ENCODE measurements around the gene CSNK1E. TPM values are rescaled to one million over a fixed set of nuclear protein-coding genes. Genes with fewer than 3 reads are reported as not detected.

CSNK1E gene
- total and polyA plus RNA-seq, 2 experiments from 2014 or later, result 46.9 to 130 TPM

- Histone ChIP-seq H3F3A (ENCODE audit: insufficient read depth) (no peaks in the 10 kb centered on the region), H2AFZ (no peak overlapping the region), H3K9me2 (ENCODE audit: insufficient read depth) (no peaks in the 10 kb centered on the region), H3K4me3 (no peak overlapping the region), H4K20me1 (ENCODE audit: insufficient read depth) (no peaks in the 10 kb centered on the region), H3K9ac (no peak overlapping the region), H3K36me3 (ENCODE audit: low read depth) (no peaks in the 10 kb centered on the region), H3K4me1 (ENCODE audit: insufficient read depth) (no peaks in the 10 kb centered on the region), H3K27ac (no peak overlapping the region), H3K27me3 (replicated peaks; ENCODE audit: insufficient read depth) (no peaks in the 10 kb centered on the region), H3K9me3 (ENCODE audit: low read depth) (no peaks in the 10 kb centered on the region), H3K4me2 (ENCODE audit: unreplicated experiment) (no peak overlapping the region), H3K79me2 (ENCODE audit: insufficient read depth) (no peaks in the 10 kb centered on the region)
- TF ChIP-seq EZH2 (IDR thresholded peaks at IDR 0.05; ENCODE audit: insufficient read depth, poor library complexity, severe bottlenecking), result no peak
- TF ChIP-seq EZH2phosphoT487 (IDR thresholded peaks at IDR 0.05; ENCODE audit: insufficient read depth, low read depth), result no peak
- DNase-seq, result no peak
- 95 to 97% methylated on average over 14 of the region's 14 CpGs for WGBS, 2 experiments (ENCODE audit: low coverage in 1 of 2, low lambda C conversion rate in 2 of 2, missing lambda C conversion rate in 2 of 2)
- in situ Hi-C loops (cut with MboI), result no loop called here
These were observed 38.0 kb upstream of the CSNK1E start for GRCh38 chr22:38355275-38355674.

DNA sequence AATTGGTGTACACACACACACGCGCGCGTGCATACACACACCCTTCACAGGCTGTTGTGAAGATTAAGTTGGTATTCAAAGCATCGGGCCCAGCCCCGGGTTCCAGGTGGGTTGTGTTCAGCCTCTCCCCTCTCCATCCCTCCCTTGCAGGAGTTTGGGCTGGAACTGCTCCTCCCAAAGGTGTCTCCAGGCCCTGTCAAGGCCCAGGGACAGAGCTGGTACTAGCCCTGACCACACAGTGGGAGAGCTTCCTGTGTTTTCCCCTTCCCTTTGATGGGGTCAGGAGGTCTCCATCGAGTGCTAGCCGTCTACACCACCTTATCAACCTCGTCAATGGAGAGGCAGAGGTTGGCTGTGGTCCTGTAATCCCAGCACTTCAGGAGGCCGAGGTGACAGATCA, 36.5 kb upstream of the CSNK1E start:
- Histone ChIP-seq H3K36me3 (ENCODE audit: low read depth) (no peaks in the 10 kb centered on the region), H3K4me2 (ENCODE audit: unreplicated experiment) (no peak overlapping the region), H3K9me3 (ENCODE audit: low read depth) (no peaks in the 10 kb centered on the region), H4K20me1 (ENCODE audit: insufficient read depth) (no peaks in the 10 kb centered on the region), H3K4me3 (no peak overlapping the region), H3K9me2 (ENCODE audit: insufficient read depth) (no peaks in the 10 kb centered on the region), H3F3A (ENCODE audit: insufficient read depth) (no peaks in the 10 kb centered on the region), H3K27me3 (replicated peaks; ENCODE audit: insufficient read depth) (no peaks in the 10 kb centered on the region), H3K27ac (no peak overlapping the region), H3K79me2 (ENCODE audit: insufficient read depth) (no peaks in the 10 kb centered on the region), H3K9ac (no peak overlapping the region), H3K4me1 (ENCODE audit: insufficient read depth) (no peaks in the 10 kb centered on the region), H2AFZ (no peak overlapping the region)
- in situ Hi-C loops (cut with MboI), result no loop called here
- DNase-seq, result no peak
- TF ChIP-seq EZH2phosphoT487 (IDR thresholded peaks at IDR 0.05; ENCODE audit: insufficient read depth, low read depth), result no peak
- TF ChIP-seq EZH2 (IDR thresholded peaks at IDR 0.05; ENCODE audit: insufficient read depth, poor library complexity, severe bottlenecking), result no peak
- 65 to 69% methylated on average over 10 of the region's 10 CpGs for WGBS, 2 experiments (ENCODE audit: low coverage in 1 of 2, low lambda C conversion rate in 2 of 2, missing lambda C conversion rate in 2 of 2)

GRCh38 chr22:38353142-38353629, 36.0 kb upstream of the CSNK1E start:
- WGBS, 2 experiments (ENCODE audit: low coverage in 1 of 2, low lambda C conversion rate in 2 of 2, missing lambda C conversion rate in 2 of 2), result 22 to 25% methylated on average over 31 to 33 of the region's 33 CpGs
- Histone ChIP-seq H3K9me3 (ENCODE audit: low read depth) (no peaks in the 10 kb centered on the region), H3K9me2 (ENCODE audit: insufficient read depth) (no peaks in the 10 kb centered on the region), H3K4me3 (no peak overlapping the region), H2AFZ (no peak overlapping the region), H3K27ac (no peak overlapping the region), H3K36me3 (ENCODE audit: low read depth) (no peaks in the 10 kb centered on the region), H3K4me1 (ENCODE audit: insufficient read depth) (no peaks in the 10 kb centered on the region), H3F3A (ENCODE audit: insufficient read depth) (no peaks in the 10 kb centered on the region), H3K27me3 (replicated peaks; ENCODE audit: insufficient read depth) (no peaks in the 10 kb centered on the region), H3K4me2 (ENCODE audit: unreplicated experiment) (no peak overlapping the region), H3K9ac (no peak overlapping the region), H4K20me1 (ENCODE audit: insufficient read depth) (no peaks in the 10 kb centered on the region), H3K79me2 (ENCODE audit: insufficient read depth) (no peaks in the 10 kb centered on the region)
- peak; percentile 75 for DNase-seq
- in situ Hi-C loops (cut with MboI), result no loop called here
- TF ChIP-seq EZH2phosphoT487 (IDR thresholded peaks at IDR 0.05; ENCODE audit: insufficient read depth, low read depth) (no peak), EZH2 (IDR thresholded peaks at IDR 0.05; ENCODE audit: insufficient read depth, poor library complexity, severe bottlenecking) (no peak)

- no peak for DNase-seq
- Histone ChIP-seq H3K4me3 (no peak overlapping the region), H3F3A (ENCODE audit: insufficient read depth) (no peaks in the 10 kb centered on the region), H3K4me1 (ENCODE audit: insufficient read depth) (no peaks in the 10 kb centered on the region), H3K79me2 (ENCODE audit: insufficient read depth) (no peaks in the 10 kb centered on the region), H2AFZ (no peak overlapping the region), H3K9me2 (ENCODE audit: insufficient read depth) (no peaks in the 10 kb centered on the region), H3K27me3 (replicated peaks; ENCODE audit: insufficient read depth) (no peaks in the 10 kb centered on the region), H3K9ac (no peak overlapping the region), H3K9me3 (ENCODE audit: low read depth) (no peaks in the 10 kb centered on the region), H4K20me1 (ENCODE audit: insufficient read depth) (no peaks in the 10 kb centered on the region), H3K4me2 (ENCODE audit: unreplicated experiment) (no peak overlapping the region), H3K36me3 (ENCODE audit: low read depth) (no peaks in the 10 kb centered on the region), H3K27ac (no peak overlapping the region)
- TF ChIP-seq EZH2 (IDR thresholded peaks at IDR 0.05; ENCODE audit: insufficient read depth, poor library complexity, severe bottlenecking) (no peak), EZH2phosphoT487 (IDR thresholded peaks at IDR 0.05; ENCODE audit: insufficient read depth, low read depth) (no peak)
- in situ Hi-C loops (cut with MboI), result no loop called here
- 86 to 90% methylated on average over 4 of the region's 4 CpGs for WGBS, 2 experiments (ENCODE audit: low coverage in 1 of 2, low lambda C conversion rate in 2 of 2, missing lambda C conversion rate in 2 of 2)
These were observed 35.2 kb upstream of the CSNK1E start for GRCh38 chr22:38352436-38352835.

Measured in GM23248 (cell line).